Liver (tissue), 3 donors: ENCODE results near the gene MOB1B.

Experiments used
- EGR1 ChIP-seq, 2 donors: IDR thresholded peaks; 2 replicates each; pipeline ENCODE4 v1.6.1; 2016 to 2018; ENCODE audit warnings: antibody characterized with exemption in 2 of 2, low read depth in 2 of 2
- FOXA1 ChIP-seq: IDR thresholded peaks from 2 replicates; pipeline ENCODE4 v1.6.1; 2016; ENCODE audit warnings: antibody characterized with exemption
- GABPA ChIP-seq, 2 donors: IDR thresholded peaks in 1 of 2; conservative IDR thresholded peaks in 1 of 2; 2 replicates each; pipeline ENCODE4 v1.6.1; 2016; ENCODE audit warnings: antibody characterized with exemption in 2 of 2, mild to moderate bottlenecking in 1 of 2, moderate library complexity in 1 of 2
- HNF4G ChIP-seq: IDR thresholded peaks from 2 replicates; pipeline ENCODE4 v1.6.1; 2016; ENCODE audit warnings: antibody characterized with exemption
- RAD21 ChIP-seq, 2 donors: IDR thresholded peaks; 2 replicates each; pipeline ENCODE4 v1.6.1; 2016; ENCODE audit warnings: antibody characterized with exemption in 2 of 2, mild to moderate bottlenecking in 2 of 2
- SP1 ChIP-seq: IDR thresholded peaks from 2 replicates; pipeline ENCODE4 v1.6.1; 2018; ENCODE audit warnings: antibody characterized with exemption, mild to moderate bottlenecking
- TAF1 ChIP-seq: conservative IDR thresholded peaks from 2 replicates; pipeline ENCODE4 v1.6.1; 2016; ENCODE audit warnings: antibody characterized with exemption, mild to moderate bottlenecking
- YY1 ChIP-seq: IDR thresholded peaks from 2 replicates; pipeline ENCODE4 v1.6.1; 2016; ENCODE audit warnings: antibody characterized with exemption, mild to moderate bottlenecking
- TF ChIP-seq, protein P1 (sequence below): fragments of 150-350 bp; IDR thresholded peaks from 2 replicates; pipeline ENCODE4 v1.5.1; 2017; ENCODE audit warnings: improper control_type of control experiment, low read depth, low read length; ENCODE audit not compliant: missing input control
- TF ChIP-seq, protein P2 (sequence below): IDR thresholded peaks from 2 replicates; pipeline ENCODE4 v1.6.1; 2016; ENCODE audit warnings: antibody characterized with exemption, mild to moderate bottlenecking
- TF ChIP-seq, protein P3 (sequence below): IDR thresholded peaks from 2 replicates; pipeline ENCODE4 v1.6.1; 2016; ENCODE audit warnings: antibody characterized with exemption
- donor health status: healthy.
- donor health status: healthy.

DNA sequence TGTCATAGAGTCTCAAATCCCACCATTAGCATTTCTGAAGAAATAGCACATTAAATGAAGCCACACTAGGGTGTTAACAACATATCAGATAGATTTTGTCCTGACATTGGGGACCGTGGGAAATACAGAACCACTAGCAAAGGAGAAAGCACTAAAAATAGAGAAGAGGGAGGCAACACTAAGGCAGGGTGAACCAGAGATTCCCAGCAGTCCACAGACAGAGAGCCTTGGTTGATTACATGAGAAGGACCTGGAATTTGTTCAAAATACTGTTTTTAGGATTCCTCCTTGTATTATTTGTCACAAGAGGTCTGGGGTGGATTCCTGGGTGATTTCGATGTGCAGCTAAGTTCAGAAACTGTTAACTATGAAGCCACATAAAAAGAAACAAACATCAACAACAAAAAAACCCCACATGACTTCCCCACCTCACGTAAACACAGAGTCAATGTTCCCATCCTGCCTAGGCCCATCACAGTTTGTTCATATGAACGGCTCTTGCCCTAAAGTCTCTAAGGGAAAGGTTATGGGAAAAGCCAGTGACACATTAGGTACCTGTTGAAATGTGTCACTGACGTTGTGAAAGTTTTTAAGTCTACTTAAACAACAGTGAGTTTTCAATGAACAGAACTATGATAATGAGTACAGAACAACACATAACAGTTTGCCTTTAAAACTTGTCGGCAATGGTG, 38.9 kb upstream of the MOB1B start:
- TF ChIP-seq, protein P1, sequence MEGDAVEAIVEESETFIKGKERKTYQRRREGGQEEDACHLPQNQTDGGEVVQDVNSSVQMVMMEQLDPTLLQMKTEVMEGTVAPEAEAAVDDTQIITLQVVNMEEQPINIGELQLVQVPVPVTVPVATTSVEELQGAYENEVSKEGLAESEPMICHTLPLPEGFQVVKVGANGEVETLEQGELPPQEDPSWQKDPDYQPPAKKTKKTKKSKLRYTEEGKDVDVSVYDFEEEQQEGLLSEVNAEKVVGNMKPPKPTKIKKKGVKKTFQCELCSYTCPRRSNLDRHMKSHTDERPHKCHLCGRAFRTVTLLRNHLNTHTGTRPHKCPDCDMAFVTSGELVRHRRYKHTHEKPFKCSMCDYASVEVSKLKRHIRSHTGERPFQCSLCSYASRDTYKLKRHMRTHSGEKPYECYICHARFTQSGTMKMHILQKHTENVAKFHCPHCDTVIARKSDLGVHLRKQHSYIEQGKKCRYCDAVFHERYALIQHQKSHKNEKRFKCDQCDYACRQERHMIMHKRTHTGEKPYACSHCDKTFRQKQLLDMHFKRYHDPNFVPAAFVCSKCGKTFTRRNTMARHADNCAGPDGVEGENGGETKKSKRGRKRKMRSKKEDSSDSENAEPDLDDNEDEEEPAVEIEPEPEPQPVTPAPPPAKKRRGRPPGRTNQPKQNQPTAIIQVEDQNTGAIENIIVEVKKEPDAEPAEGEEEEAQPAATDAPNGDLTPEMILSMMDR: no peak
- TF ChIP-seq YY1 (no peak), GABPA (IDR thresholded peaks at IDR 0.05 in 1 of 2, conservative IDR thresholded peaks at IDR 0.05 in 1 of 2) (no peak), SP1 (no peak), RAD21 (IDR thresholded peaks at IDR 0.05) (no peak), TAF1 (no peak), HNF4G (no peak), EGR1 (IDR thresholded peaks at IDR 0.05; ENCODE audit: low read depth in 2 of 2) (no peak), FOXA1 (no peak)
- TF ChIP-seq, protein P2, sequence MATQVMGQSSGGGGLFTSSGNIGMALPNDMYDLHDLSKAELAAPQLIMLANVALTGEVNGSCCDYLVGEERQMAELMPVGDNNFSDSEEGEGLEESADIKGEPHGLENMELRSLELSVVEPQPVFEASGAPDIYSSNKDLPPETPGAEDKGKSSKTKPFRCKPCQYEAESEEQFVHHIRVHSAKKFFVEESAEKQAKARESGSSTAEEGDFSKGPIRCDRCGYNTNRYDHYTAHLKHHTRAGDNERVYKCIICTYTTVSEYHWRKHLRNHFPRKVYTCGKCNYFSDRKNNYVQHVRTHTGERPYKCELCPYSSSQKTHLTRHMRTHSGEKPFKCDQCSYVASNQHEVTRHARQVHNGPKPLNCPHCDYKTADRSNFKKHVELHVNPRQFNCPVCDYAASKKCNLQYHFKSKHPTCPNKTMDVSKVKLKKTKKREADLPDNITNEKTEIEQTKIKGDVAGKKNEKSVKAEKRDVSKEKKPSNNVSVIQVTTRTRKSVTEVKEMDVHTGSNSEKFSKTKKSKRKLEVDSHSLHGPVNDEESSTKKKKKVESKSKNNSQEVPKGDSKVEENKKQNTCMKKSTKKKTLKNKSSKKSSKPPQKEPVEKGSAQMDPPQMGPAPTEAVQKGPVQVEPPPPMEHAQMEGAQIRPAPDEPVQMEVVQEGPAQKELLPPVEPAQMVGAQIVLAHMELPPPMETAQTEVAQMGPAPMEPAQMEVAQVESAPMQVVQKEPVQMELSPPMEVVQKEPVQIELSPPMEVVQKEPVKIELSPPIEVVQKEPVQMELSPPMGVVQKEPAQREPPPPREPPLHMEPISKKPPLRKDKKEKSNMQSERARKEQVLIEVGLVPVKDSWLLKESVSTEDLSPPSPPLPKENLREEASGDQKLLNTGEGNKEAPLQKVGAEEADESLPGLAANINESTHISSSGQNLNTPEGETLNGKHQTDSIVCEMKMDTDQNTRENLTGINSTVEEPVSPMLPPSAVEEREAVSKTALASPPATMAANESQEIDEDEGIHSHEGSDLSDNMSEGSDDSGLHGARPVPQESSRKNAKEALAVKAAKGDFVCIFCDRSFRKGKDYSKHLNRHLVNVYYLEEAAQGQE: no peak
- TF ChIP-seq, protein P3, sequence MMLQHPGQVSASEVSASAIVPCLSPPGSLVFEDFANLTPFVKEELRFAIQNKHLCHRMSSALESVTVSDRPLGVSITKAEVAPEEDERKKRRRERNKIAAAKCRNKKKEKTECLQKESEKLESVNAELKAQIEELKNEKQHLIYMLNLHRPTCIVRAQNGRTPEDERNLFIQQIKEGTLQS: no peak
